ENCODE measurements around the gene SLC36A1.

Gene SLC36A1

DNA sequence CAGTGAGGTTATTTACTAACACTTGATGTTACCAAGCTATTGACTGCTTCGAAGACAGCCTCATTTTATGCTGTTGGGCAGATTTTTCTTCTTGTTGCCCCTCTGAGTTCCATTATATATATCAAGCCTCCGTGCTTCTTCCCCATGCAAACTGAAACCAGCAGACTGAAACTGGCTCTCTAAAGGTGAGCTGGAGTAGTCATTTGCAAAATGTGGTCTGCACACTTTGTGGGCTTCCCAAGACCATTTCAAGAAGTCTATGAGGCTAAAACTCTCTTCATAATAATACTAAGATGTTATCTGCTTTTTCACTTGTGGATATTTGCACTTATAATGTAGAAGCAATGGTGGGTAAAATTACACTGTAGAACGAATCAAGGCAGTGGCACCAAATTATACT lies 13.9 kb downstream of the SLC36A1 start:
- TF ChIP-seq, protein P1, sequence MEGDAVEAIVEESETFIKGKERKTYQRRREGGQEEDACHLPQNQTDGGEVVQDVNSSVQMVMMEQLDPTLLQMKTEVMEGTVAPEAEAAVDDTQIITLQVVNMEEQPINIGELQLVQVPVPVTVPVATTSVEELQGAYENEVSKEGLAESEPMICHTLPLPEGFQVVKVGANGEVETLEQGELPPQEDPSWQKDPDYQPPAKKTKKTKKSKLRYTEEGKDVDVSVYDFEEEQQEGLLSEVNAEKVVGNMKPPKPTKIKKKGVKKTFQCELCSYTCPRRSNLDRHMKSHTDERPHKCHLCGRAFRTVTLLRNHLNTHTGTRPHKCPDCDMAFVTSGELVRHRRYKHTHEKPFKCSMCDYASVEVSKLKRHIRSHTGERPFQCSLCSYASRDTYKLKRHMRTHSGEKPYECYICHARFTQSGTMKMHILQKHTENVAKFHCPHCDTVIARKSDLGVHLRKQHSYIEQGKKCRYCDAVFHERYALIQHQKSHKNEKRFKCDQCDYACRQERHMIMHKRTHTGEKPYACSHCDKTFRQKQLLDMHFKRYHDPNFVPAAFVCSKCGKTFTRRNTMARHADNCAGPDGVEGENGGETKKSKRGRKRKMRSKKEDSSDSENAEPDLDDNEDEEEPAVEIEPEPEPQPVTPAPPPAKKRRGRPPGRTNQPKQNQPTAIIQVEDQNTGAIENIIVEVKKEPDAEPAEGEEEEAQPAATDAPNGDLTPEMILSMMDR (IDR thresholded peaks at IDR 0.05; ENCODE audit: insufficient read depth, low read depth, low read length, missing control alignments), result no peak
- no peak overlapping the region for H3K4me3 ChIP-seq (ENCODE audit: low read depth, low read length)
- DNase-seq (ENCODE audit: low read depth), result peak; percentile 75

DNA sequence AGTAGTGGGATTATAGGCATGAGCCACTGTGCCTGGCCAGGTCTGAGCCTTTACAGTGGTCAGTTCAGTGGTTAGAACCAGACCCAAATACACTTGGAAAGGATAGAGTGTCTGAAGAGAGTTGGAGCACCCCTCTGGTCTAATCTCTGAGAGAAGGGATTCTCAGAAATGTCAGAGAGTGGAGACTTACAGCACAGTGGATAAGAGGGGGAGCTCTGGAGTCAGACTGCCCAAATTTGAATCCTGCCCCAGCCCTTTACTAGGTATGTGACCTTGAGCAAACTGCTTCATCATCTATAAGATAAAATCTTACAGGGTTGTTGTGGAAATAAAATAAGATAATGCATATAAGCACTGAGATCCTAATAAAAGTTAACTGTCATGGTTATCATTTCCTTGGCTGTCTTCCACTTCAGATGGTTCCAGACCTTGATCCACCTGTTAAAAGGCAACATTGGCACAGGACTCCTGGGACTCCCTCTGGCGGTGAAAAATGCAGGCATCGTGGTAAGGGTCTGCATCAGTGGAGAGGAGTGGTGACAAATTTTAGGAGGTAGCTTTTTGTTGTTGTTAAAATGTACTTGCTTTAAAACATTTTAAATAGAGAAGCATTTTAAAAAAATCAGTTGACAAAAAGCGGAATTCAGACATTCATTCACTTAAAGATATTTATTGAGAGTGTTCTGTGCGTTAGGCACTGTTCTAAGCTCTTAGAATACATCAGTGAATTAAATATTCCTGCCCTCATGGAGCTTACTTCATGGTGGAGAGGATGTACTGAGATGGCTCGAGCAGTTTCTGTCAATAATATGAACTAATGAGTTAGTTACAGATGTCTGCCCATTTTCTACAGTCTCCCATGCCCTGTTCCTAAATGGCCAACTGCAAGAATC lies 16.0 kb downstream of the SLC36A1 start:
- DNase-seq (ENCODE audit: low read depth), result no peak
- TF ChIP-seq, protein P1 (IDR thresholded peaks at IDR 0.05; ENCODE audit: insufficient read depth, low read depth, low read length, missing control alignments), result peak; percentile 30

DNA sequence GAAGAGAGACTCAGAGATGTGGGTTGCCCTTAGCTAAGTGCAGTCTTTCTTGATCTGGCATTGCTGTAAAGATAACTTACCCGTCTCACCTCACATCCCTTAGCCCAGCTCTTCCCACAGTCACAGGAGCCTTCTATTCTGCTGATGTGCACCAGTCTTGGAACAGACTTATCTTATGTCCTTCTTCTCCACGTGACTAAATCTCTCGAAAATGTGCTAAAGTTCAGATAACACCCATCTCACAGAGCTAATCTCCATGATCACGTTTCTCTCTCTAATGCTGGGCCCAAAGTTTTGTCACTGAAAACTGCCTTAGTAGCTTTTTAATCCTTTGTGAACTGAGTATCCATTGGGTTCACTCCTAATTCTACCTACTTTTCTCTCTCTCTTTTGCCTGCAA lies 16.7 kb downstream of the SLC36A1 start:
- DNase-seq (ENCODE audit: low read depth), result no peak
- TF ChIP-seq, protein P1 (IDR thresholded peaks at IDR 0.05; ENCODE audit: insufficient read depth, low read depth, low read length, missing control alignments), result no peak
- H3K4me3 ChIP-seq (ENCODE audit: low read depth, low read length), result no peak overlapping the region

More for the DNA sequence above, 16.0 kb downstream of the SLC36A1 start:
- no peak overlapping the region for H3K4me3 ChIP-seq (ENCODE audit: low read depth, low read length)

DNA sequence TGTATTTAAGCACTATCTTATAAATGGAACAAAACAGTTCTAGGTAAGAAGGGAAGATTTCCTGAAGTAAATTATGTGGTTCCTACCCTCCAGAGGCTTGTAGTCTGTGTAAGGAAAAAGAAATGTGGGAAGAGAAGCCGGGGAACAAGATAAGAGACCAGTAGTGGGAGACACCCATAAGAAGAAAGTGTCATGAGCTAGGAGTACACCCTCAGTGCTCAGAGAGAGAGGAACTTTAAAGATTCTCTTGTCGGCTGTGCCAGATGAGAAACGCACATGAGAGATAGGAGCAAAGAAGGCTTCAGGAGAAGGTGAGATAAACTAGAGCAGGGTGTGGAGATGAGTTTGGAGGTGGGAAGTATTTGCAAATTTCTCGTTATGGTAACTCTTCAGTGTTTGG lies 18.1 kb downstream of the SLC36A1 start:
- H3K4me3 ChIP-seq (ENCODE audit: low read depth, low read length), result no peak overlapping the region
- TF ChIP-seq, protein P1 (IDR thresholded peaks at IDR 0.05; ENCODE audit: insufficient read depth, low read depth, low read length, missing control alignments), result no peak
- no peak for DNase-seq (ENCODE audit: low read depth)

DNA sequence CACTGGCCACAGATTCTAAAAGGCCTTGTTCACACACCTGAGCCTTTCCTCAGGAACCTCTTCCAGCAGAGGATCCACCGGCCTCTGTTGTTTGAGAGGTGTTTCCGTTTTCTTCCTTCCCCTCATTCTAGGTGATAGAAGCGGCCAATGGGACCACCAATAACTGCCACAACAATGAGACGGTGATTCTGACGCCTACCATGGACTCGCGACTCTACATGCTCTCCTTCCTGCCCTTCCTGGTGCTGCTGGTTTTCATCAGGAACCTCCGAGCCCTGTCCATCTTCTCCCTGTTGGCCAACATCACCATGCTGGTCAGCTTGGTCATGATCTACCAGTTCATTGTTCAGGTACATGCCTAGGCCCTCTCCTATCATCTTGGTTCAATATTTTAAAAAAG lies 20.2 kb downstream of the SLC36A1 start:
- no peak overlapping the region for H3K4me3 ChIP-seq (ENCODE audit: low read depth, low read length)
- TF ChIP-seq, protein P1 (IDR thresholded peaks at IDR 0.05; ENCODE audit: insufficient read depth, low read depth, low read length, missing control alignments), result no peak
- no peak for DNase-seq (ENCODE audit: low read depth)

DNA sequence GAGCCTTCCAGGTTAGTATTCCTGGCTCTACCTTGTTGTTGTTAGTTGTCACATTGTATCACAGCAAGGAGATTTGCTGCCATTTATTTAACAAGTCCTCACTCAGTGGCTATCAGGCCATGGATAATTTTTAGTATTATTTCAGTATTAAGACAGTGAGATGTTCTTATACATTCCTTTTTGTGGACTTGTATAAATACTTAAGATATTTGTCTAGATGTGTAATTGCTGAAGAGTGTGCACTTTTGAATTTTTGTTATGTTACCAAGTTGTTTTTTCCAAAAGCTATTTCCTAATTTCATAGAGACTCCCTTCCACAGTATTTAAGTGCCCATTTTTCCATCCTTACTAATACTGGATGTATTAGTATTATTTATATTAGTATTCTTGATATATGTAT lies 22.0 kb downstream of the SLC36A1 start:
- no peak for DNase-seq (ENCODE audit: low read depth)
- TF ChIP-seq, protein P1 (IDR thresholded peaks at IDR 0.05; ENCODE audit: insufficient read depth, low read depth, low read length, missing control alignments), result no peak
- H3K4me3 ChIP-seq (ENCODE audit: low read depth, low read length), result no peak overlapping the region

Measured in GM12865 (cell line).